HG02798 (cell line): ENCODE data around the gene ASTN1.

Source experiments
- ATAC-seq: cut with Tn5 transposase; IDR thresholded peaks from one replicate; pipeline ENCODE4 v1.9.1; 2021; ENCODE audit warnings: mild to moderate bottlenecking; ENCODE audit not compliant: unreplicated experiment, poor library complexity

ASTN1 gene

DNA sequence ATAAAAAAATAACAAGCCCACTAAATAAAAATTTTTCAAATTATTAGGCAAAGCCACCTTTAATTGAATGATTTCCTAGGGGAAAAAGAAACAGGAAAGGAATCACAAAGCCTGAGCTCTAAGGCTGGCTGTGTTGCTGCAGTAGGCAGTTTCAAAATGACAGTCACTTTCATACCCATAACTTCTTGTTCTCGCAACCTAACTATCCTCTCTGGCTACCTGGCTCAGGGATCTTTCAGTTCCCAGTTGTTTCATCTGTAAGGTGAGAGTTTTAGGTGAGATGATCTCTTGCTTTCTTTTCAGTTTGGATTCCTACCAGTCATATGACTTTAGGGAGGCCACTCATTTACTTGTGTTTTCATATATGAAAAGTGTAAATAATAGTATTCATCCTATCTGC is 226.1 kb downstream of the ASTN1 start:
- ATAC-seq: no peak

DNA sequence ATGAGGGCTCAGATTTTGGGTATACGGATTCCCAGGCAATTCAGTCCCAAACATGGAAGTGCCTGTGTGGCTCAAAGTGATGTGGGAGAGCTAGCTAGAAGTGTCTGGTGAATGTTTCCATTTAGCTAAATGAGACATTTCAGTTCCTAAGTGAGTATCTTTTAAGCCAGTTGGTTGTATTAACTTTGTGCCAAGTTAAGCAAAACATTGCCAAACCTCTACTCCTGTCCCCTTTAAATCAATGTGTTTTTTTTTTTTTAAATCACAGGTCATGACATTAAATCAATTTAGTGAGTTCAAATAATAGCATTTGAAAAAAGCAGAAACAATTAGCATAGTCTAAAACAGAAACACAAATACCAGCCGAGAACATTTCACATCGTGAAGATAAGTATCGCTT is 230.1 kb downstream of the ASTN1 start:
- ATAC-seq: no peak

- no peak for ATAC-seq
These were observed 232.1 kb downstream of the ASTN1 start for GRCh38 chr1:176932114-176933104.

GRCh38 chr1:176931526-176931925 is 233.0 kb downstream of the ASTN1 start:
- no peak for ATAC-seq

- no peak for ATAC-seq
These were observed 238.0 kb downstream of the ASTN1 start for GRCh38 chr1:176926330-176927086.

GRCh38 chr1:176925223-176925622 is 239.3 kb downstream of the ASTN1 start:
- no peak for ATAC-seq

DNA sequence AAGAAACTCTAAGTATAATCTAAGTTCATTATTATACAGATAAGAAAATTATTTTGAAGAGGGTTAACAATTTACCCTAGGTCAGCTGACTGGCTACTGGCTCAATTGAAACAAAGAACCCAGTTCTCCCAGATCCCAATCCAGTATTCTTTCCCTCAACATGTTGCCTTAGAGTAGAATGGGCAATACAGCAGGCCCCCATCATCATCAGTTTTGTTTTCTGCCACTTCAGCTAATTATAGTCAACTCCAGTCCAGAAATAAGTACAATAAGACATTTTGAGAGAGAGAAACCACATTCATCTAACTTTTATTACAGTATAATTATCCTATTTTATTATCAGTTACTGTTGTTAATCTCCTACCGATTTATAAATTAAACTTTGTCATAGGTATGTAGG is 241.2 kb downstream of the ASTN1 start:
- ATAC-seq: no peak

DNA sequence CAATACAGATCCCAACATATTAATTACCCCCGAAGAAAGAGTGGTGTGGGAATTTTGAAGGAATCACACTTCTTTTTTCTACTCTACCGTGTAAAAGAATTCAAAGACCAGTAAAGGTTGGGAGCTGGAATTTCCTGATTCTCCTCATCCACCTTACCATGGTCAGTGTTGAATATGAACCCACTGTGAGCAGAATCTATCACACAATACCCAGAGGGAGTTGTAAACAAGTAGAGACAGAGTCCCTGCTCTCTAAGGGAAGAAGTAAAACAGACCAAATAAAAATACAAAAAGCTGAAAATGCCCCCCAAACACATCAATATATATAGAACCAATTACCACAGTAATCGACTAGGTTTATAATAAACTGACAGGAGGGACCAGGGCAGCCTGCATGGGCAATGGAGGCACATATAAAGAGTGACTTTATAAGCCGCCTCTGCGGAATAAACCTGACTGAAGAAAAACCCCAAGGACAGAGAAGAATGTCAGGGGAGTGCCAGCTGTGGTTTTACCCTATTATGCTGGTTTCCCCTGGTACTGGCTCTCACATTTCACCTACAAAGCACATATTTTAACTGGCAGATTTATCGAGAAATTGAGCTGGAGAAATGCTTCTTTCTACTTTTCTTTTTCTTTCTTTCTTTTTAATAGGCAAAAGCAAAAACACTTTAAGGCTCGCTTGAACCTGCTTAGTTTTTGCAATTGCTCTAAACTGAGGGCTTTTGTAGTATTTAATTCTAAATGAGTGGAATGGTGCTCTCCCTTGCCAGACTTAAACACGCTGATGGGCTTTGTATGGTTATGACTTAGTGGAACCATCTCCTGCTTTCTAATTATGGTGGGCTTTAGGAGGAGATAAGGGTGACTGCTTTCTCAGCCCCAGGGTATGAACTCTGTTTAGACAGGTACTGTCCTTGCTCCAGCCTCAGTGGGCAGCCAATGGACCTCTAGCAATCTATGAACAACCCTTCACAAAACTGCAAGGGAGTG is 244.8 kb downstream of the ASTN1 start:
- ATAC-seq: no peak

DNA sequence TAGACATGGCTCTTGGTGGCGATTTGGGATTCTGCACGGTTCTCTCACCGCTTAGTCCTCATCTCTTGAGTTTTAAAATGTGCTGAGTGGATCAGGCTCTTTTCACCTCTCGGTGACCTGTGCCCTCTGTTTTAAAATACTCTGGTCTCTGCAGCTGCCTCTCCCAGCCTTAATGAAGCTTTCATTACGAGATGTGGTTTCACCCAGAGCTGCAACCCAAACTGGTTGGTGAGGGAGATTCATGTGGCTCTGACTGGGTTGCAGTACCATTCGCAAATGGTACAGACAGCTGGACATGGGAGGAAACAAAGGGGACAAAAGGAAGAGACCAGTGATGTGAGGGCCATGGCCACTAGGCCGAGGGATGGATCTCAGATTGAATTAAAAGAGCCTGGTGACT is 258.9 kb downstream of the ASTN1 start:
- no peak for ATAC-seq

DNA sequence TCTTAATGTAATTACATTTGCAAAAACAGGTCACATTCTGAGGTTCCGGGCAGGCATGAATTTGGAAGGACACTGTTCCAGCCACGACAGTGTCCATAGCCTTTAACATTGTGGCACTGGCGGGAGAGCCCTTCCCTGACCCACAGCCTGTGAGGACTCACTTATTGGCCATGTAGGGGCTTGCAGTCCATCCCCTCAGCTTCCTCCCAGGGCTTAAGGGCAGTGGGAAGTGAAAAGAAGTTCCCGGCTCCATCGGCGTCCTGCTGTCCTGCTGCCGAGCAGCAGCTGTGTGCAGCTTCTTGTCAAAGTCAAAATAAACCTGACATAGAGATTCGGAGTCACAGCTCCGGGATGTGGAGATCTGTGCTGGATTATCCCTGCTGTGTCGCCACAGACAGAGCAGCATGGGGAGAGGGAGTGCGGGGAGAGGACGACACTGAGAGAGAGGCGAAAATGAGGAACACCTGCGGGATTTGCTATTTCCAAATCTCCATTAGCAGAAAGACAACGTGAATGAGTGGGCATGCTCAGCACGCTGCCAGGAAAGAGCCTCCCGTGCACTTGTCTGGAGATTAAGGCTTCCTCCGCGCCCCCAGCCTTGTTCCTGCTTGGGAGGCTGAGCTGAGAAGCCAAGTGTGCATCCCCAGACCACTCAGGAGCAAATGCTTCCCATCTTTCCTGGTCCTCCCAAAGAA is 260.3 kb downstream of the ASTN1 start:
- no peak for ATAC-seq

DNA sequence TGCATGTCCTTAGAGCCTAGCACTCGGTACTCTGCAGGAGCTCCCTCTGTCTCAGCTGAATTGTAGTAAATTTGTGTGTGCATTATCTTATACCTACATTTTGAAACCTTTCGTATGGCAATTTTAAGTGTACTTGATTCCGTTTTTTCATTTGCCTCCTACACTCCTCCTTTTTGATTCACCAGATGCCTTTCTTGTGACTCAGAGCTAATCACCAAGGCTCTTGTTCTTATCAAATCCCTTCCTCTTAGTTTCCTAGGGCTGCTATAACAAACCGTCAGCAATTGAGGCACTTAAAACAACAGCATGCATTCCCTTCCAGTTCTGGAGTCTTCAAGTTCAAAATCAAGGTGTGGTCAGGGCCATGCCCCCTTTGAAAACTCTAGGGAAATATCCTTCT is 261.0 kb downstream of the ASTN1 start:
- ATAC-seq: no peak

GRCh38 chr1:176899321-176899720 is 265.2 kb downstream of the ASTN1 start:
- ATAC-seq: no peak

DNA sequence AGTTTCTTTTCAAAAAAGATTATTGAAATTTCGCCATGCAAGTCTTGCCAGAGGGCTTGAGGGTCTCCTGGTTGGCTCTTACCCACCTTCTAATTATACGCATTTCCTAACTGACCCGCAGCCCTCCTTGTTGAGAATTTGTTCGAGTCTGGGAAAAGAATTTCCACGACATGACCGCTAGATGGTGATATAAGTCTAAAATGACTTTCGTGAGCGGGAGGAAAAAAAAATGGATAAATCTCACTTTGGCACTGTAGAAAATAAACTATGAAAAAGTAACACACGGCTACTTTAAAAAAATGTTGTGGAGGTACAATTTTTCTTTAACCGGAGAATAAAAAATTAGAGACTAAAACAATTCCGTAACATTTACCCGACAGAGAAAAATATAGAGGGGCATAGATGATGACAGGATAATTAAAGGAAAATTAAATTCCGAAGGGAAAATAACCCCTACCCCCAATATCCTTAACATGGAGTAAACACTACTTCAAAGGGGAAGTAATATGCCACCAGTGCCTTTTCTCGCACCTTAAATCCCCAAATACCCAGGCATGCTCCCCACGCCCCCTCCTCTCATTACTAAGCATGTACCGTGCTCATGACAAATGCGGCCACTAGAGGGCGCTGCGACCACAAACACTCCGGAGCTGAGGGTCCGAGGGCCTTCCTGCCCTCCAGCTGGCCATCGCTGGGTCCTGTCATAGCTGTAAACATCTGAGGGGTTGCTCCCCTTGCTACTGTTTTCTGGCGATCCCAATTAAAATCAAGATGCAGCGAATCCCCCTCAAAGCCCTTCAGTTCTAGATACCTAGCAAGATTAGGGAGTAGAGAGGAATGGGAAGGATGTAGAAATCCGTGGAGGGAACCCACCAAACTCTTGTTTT is 266.9 kb downstream of the ASTN1 start:
- ATAC-seq: no peak

DNA sequence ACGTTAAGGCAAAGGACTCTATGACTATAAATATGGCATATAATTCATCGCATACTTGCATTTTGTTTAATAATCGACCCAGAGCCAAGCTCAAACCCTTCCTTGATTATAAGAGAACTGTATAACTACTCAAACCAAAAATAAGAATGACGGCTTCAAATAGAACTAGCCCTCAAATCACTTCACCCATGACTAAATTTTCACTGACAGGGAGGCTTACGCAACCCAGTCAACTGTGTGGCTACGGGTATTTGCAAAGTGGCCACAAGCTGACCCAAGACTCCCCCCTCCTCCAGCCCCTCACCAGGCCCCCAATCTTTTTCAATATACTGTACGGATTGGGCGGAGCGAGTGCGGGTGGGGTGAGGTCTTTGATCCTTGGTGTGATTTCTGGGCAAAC is 268.3 kb downstream of the ASTN1 start:
- ATAC-seq: no peak

- ATAC-seq: no peak
These were observed 270.1 kb downstream of the ASTN1 start for GRCh38 chr1:176894450-176894849.

- no peak for ATAC-seq
These were observed 270.7 kb downstream of the ASTN1 start for GRCh38 chr1:176893625-176894352.

GRCh38 chr1:176888471-176889032 is 276.0 kb downstream of the ASTN1 start:
- no peak for ATAC-seq

DNA sequence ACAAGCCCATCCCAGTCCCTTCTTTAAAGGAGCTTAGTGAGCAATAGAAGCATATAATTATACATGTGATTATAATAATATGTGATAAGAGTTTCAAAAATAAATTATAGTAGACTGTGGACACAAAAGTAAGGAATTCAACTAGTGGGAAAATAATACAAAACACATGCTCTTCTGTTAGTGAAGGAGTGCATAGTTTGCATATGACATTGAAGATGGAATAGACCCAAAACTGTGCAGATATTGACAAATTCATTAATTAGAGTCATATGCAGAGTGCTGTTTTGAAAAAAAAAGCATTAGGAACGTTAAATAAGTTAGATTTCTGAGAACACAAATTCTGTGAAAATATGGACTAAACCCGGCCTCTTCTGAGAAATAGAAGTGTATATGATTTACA is 278.8 kb downstream of the ASTN1 start:
- ATAC-seq: no peak
